Astrocyte of the spinal cord (primary cell): ENCODE data around the gene CDC26.
"Not testable (repeated sequence)": the region's sequence is repeated elsewhere in the genome, so short reads cannot be mapped to it uniquely, and the experiment has no call there.

Experiments used
- DNase-seq: peaks from one replicate; pipeline ENCODE4 v3.0.0; 2011; ENCODE audit warnings: low read depth, low spot score
- H3K4me3 ChIP-seq: 2 replicates; pipeline ENCODE4 v1.5.1; 2011; ENCODE audit warnings: low read depth, mild to moderate bottlenecking, low read length, moderate library complexity
- CTCF ChIP-seq: IDR thresholded peaks from 2 replicates; pipeline ENCODE4 v1.5.1; 2012; ENCODE audit warnings: low read depth, mild to moderate bottlenecking, low read length, inconsistent platforms
- in situ Hi-C: cut with HindIII; loops from 2 replicates; pipeline ENCODE4 v1.10.0; 2017; ENCODE audit warnings: low sequenced_read_pairs

CDC26 gene

GRCh38 chr9:113237026-113237425 lies 38.3 kb downstream of the CDC26 start:
- H3K4me3 ChIP-seq, result no peak overlapping the region
- in situ Hi-C loops, result no loop called here
- no peak for DNase-seq
- TF ChIP-seq CTCF, result no peak

- in situ Hi-C loops, H3K4me3 ChIP-seq, DNase-seq: not testable (repeated sequence)
Measured at GRCh38 chr9:113235701-113236255, 39.6 kb downstream of the CDC26 start.

- H3K4me3 ChIP-seq, result no peak overlapping the region
- DNase-seq, result no peak
- in situ Hi-C loops, result no loop called here
- no peak for TF ChIP-seq CTCF
Measured at GRCh38 chr9:113231701-113232100, 43.7 kb downstream of the CDC26 start.

GRCh38 chr9:113228130-113228665 lies 47.2 kb downstream of the CDC26 start:
- no peak for TF ChIP-seq CTCF
- in situ Hi-C loops, result no loop called here
- H3K4me3 ChIP-seq, result no peak overlapping the region
- no peak for DNase-seq

- H3K4me3 ChIP-seq, result no peak overlapping the region
- TF ChIP-seq CTCF, result no peak
- no peak for DNase-seq
- in situ Hi-C loops, result no loop called here
Measured at GRCh38 chr9:113227436-113227835, 47.9 kb downstream of the CDC26 start.

- H3K4me3 ChIP-seq, result no peak overlapping the region
- peak; percentile 27 for DNase-seq
- in situ Hi-C loops, result no loop called here
- no peak for TF ChIP-seq CTCF
Measured at GRCh38 chr9:113223963-113224362, 51.4 kb downstream of the CDC26 start.

GRCh38 chr9:113222482-113222841 lies 52.9 kb downstream of the CDC26 start:
- peak overlapping the region; percentile 97 for H3K4me3 ChIP-seq
- in situ Hi-C loops, result no loop called here
- no peak for TF ChIP-seq CTCF
- DNase-seq, result no peak
